HCT116 (cell line): ENCODE results near the gene ARTN. TPM values are rescaled to one million over a fixed set of nuclear protein-coding genes. Genes with fewer than 3 reads are reported as not detected.

ENCODE experiments used
- ATAC-seq: fragments of 200-7000 bp; cut with Tn5 transposase; 2 replicates; pipeline ENCODE4 v1.9.1; 2020; ENCODE audit warnings: mild to moderate bottlenecking, moderate library complexity
- BruUV-seq: library from RNA; stranded (reverse); fragments of 400-500 nt; replicated peaks from 2 replicates; lab custom pipeline; 2021; lab: Mats Ljungman, UMichigan
- CTCF ChIA-PET: fragments of 300-600 bp; sonication (Branson Sonifier 250); formaldehyde crosslinking; loops from one replicate; lab custom pipeline; 2021; ENCODE audit warnings: antibody characterized with exemption; lab: Charles Lee
- POLR2A ChIA-PET: fragments of 300-600, 350-600 bp; sonication (Branson Sonifier 250); formaldehyde crosslinking; loops from one replicate; lab custom pipeline; 2021; ENCODE audit warnings: antibody characterized with exemption; lab: Charles Lee
- RAD21 ChIA-PET, 2 experiments: fragments of 300-600 bp; sonication (Branson Sonifier 250); formaldehyde crosslinking; loops; one replicate each; lab custom pipeline; 2023; ENCODE audit warnings: low total read pairs in 2 of 2; ENCODE audit not compliant: uncharacterized antibody in 2 of 2, unreplicated experiment in 2 of 2, low non-redundant PET in 1 of 2; lab: Charles Lee
- DNase-seq: peaks from one replicate; pipeline ENCODE4 v3.0.0-alpha.2; 2010; ENCODE audit warnings: low read depth, low spot score
- H2AFZ ChIP-seq: fragments of 200-600 bp; shearing (Covaris generic), sonication (generic); 2 replicates; pipeline ENCODE4 v1.6.1; 2017; ENCODE audit warnings: low read depth, mixed run types, mixed read lengths, antibody characterized with exemption, low read length; ENCODE audit not compliant: poor library complexity, severe bottlenecking
- H3K27ac ChIP-seq: 2 replicates; pipeline ENCODE4 v1.5.1; 2012; ENCODE audit warnings: low read depth, low read length
- H3K27me3 ChIP-seq: fragments of 200-600 bp; sonication (generic); 2 replicates; pipeline ENCODE4 v1.6.1; 2016; ENCODE audit warnings: mixed run types, low read length, mixed read lengths; ENCODE audit not compliant: insufficient read depth
- H3K36me3 ChIP-seq, 2 experiments: fragments of 200-500 bp in 1 of 2; fragments of 200-600 bp in 1 of 2; sonication (Bioruptor generic) in 1 of 2; sonication (generic) in 1 of 2; 2 replicates each; pipeline versions ENCODE4 v1.5.1 to v1.6.1; 2014 to 2016; ENCODE audit warnings: low read length in 2 of 2, inconsistent platforms in 1 of 2, mixed read lengths in 1 of 2, mixed run types in 1 of 2; ENCODE audit not compliant: insufficient read depth in 2 of 2, control insufficient read depth in 1 of 2
- H3K4me1 ChIP-seq, 2 experiments: fragments of 200-600 bp in 1 of 2; sonication (generic) in 1 of 2; 2 replicates each; pipeline versions ENCODE4 v1.5.1 to v1.6.1; 2012 to 2017; ENCODE audit warnings: low read length in 2 of 2, inconsistent platforms in 1 of 2, mild to moderate bottlenecking in 1 of 2, mixed read lengths in 1 of 2, mixed run types in 1 of 2, moderate library complexity in 1 of 2; ENCODE audit not compliant: insufficient read depth in 2 of 2, control insufficient read depth in 1 of 2
- H3K4me2 ChIP-seq: fragments of 200-600 bp; sonication (generic); 2 replicates; pipeline ENCODE4 v1.6.1; 2017; ENCODE audit warnings: mixed run types, low read length, mixed read lengths
- H3K4me3 ChIP-seq, 2 experiments: fragments of 200-600 bp in 1 of 2; sonication (generic) in 1 of 2; replicated peaks in 1 of 2; 2 replicates each; pipeline ENCODE4 v1.5.1; 2011 to 2016; ENCODE audit warnings: low read length in 2 of 2, control low read depth in 1 of 2, low read depth in 1 of 2, mild to moderate bottlenecking in 1 of 2, mixed read lengths in 1 of 2, mixed run types in 1 of 2
- H3K79me2 ChIP-seq: fragments of 200-600 bp; sonication (generic); 2 replicates; pipeline ENCODE4 v1.6.1; 2017; ENCODE audit warnings: mild to moderate bottlenecking, mixed run types, low read length, moderate library complexity, mixed read lengths; ENCODE audit not compliant: insufficient read depth
- H3K9ac ChIP-seq: fragments of 200-600 bp; sonication (generic); 2 replicates; pipeline ENCODE4 v1.6.1; 2016; ENCODE audit warnings: low read length, mixed read lengths
- H3K9me2 ChIP-seq: fragments of 200-600 bp; sonication (generic), shearing (Covaris generic); 2 replicates; pipeline ENCODE4 v1.6.1; 2017; ENCODE audit warnings: mixed run types, mild to moderate bottlenecking, moderate library complexity; ENCODE audit not compliant: insufficient read depth
- H3K9me3 ChIP-seq, 2 experiments: fragments of 200-500 bp in 1 of 2; fragments of 200-600 bp in 1 of 2; sonication (Bioruptor generic) in 1 of 2; sonication (generic) in 1 of 2; 2 replicates each; pipeline ENCODE4 v1.6.1; 2014 to 2017; ENCODE audit warnings: low read length in 2 of 2, mixed read lengths in 2 of 2, inconsistent platforms in 1 of 2, low read depth in 1 of 2, mild to moderate bottlenecking in 1 of 2, mixed run types in 1 of 2, moderate library complexity in 1 of 2; ENCODE audit not compliant: control insufficient read depth in 1 of 2, insufficient read depth in 1 of 2
- H4K20me1 ChIP-seq: fragments of 200-600 bp; sonication (generic), shearing (Covaris generic); 2 replicates; pipeline ENCODE4 v1.6.1; 2017; ENCODE audit warnings: mixed run types, mild to moderate bottlenecking, moderate library complexity; ENCODE audit not compliant: insufficient read depth
- CBX3 ChIP-seq: IDR thresholded peaks from 2 replicates; pipeline ENCODE4 v1.6.1; 2012; ENCODE audit warnings: low read depth
- ELF1 ChIP-seq: IDR thresholded peaks from 2 replicates; pipeline ENCODE4 v1.6.1; 2012; ENCODE audit warnings: low read depth, borderline replicate concordance
- EZH2phosphoT487 ChIP-seq: fragments of 200-600 bp; IDR thresholded peaks from 2 replicates; pipeline ENCODE4 v1.6.1; 2018; ENCODE audit warnings: antibody characterized with exemption, borderline replicate concordance
- JUND ChIP-seq: IDR thresholded peaks from 2 replicates; pipeline ENCODE4 v1.6.1; 2012
- POLR2A ChIP-seq: IDR thresholded peaks from 2 replicates; pipeline ENCODE4 v1.7.0; 2011; ENCODE audit warnings: borderline replicate concordance; ENCODE audit not compliant: insufficient read depth, insufficient read length; ENCODE audit errors: extremely low read depth
- POLR2AphosphoS5 ChIP-seq: IDR thresholded peaks from 2 replicates; pipeline ENCODE4 v1.6.1; 2011; ENCODE audit warnings: mild to moderate bottlenecking, low read depth, low read length, moderate library complexity
- RAD21 ChIP-seq: IDR thresholded peaks from 2 replicates; pipeline ENCODE4 v1.6.1; 2012; ENCODE audit warnings: low read depth, mild to moderate bottlenecking
- SP1 ChIP-seq: IDR thresholded peaks from 2 replicates; pipeline ENCODE4 v1.6.1; 2012; ENCODE audit warnings: low read depth
- SRF ChIP-seq: IDR thresholded peaks from 2 replicates; pipeline ENCODE4 v1.6.1; 2012; ENCODE audit warnings: low read depth
- TCF7L2 ChIP-seq: IDR thresholded peaks from 2 replicates; pipeline ENCODE4 v1.7.0; 2011; ENCODE audit warnings: borderline replicate concordance, inconsistent platforms; ENCODE audit not compliant: insufficient read depth, insufficient read length; ENCODE audit errors: extremely low read depth
- YY1 ChIP-seq: IDR thresholded peaks from 2 replicates; pipeline ENCODE4 v1.6.1; 2011; ENCODE audit warnings: low read length, low read depth, moderate library complexity, mild to moderate bottlenecking; ENCODE audit not compliant: insufficient replicate concordance; ENCODE audit errors: extremely low read depth
- ZFX ChIP-seq: fragments of 450-650 bp; IDR thresholded peaks from 2 replicates; pipeline ENCODE4 v1.6.1; 2017
- ZNF274 ChIP-seq: fragments of 200-500 bp; sonication (Bioruptor generic); IDR thresholded peaks from 2 replicates; pipeline ENCODE4 v1.6.1; 2014; ENCODE audit warnings: mild to moderate bottlenecking, low read depth, low read length, inconsistent platforms
- intact Hi-C: fragments of 100-400 bp; cut with micrococcal nuclease; formaldehyde crosslinking; loops from 2 replicates; pipeline ENCODE4 v1.10.0; 2022
- total RNA-seq: library from RNA; stranded (reverse); gene quantifications from one replicate; pipeline ENCODE4 v1.2.1, GENCODE V29; 2021; ENCODE audit not compliant: unreplicated experiment
- TF ChIP-seq, protein P1 (sequence below), 3 experiments: fragments of 200-600 bp in 1 of 3; sonication (generic) in 1 of 3; IDR thresholded peaks in 2 of 3; conservative IDR thresholded peaks in 1 of 3; 2 replicates each; pipeline ENCODE4 v1.5.1; 2012 to 2017; ENCODE audit warnings: low read depth in 2 of 3, low read length in 2 of 3, antibody characterized with exemption in 1 of 3, borderline replicate concordance in 1 of 3, control low read depth in 1 of 3, mild to moderate bottlenecking in 1 of 3, mixed read lengths in 1 of 3, mixed run types in 1 of 3, moderate library complexity in 1 of 3; ENCODE audit not compliant: insufficient read depth in 1 of 3
- TF ChIP-seq, protein P2 (sequence below): IDR thresholded peaks from 2 replicates; pipeline ENCODE4 v1.6.1; 2012; ENCODE audit warnings: low read depth
- TF ChIP-seq, protein P3 (sequence below): IDR thresholded peaks from 2 replicates; pipeline ENCODE4 v1.6.1; 2012

The ARTN gene
- total RNA-seq, 1 experiment from 2014 or later: 36.4 TPM

DNA sequence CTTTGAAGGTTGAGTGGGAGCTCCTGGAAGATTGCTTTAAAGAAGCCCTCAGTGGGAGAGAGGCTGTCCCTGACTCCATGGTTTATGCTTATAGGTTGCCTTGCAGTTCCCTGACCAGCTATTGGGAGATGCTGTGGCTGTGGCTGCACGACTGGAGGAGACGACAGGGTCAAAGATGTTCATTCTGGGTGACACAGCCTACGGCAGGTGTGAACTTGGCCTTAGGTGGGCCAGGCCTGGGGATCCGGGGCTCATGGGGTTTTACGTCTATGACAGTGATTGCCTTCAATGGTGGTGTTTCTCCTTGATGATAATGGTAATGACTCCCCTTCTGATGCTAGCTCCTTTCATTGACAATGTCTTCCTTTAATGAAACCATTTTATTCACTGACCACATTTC, 36.9 kb downstream of the ARTN start:
- ChIA-PET CTCF (interaction anchor here (1.2 kb wide), 1 partner anchor 207 kb away, joined by 4 read pairs; no protein-coding TSS in a partner anchor), POLR2A (interaction anchor here (1.1 kb wide), 1 partner anchor 36 kb away, joined by 3 read pairs; no protein-coding TSS in a partner anchor), RAD21 (no interaction called here)
- Histone ChIP-seq H3K27me3 (no peaks in the 10 kb centered on the region), H2AFZ (no peak overlapping the region), H3K9ac (peak overlapping the region; percentile 85), H3K27ac (peak overlapping the region; percentile 60), H3K4me1 (peaks cover 10 to 32% of the 10 kb centered on the region in 2 experiments), H3K4me3 (peak overlapping the region; percentile 94 to 99), H3K36me3 (peaks cover 9 to 29% of the 10 kb centered on the region in 2 experiments; a peak in 3 of 4 replicates), H3K79me2 (peaks cover 25% of the 10 kb centered on the region), H4K20me1 (no peaks in the 10 kb centered on the region), H3K9me2 (no peaks in the 10 kb centered on the region), H3K9me3 (no peaks in the 10 kb centered on the region), H3K4me2 (peak overlapping the region; percentile 93)
- DNase-seq (no peak), ATAC-seq (no peak)
- TF ChIP-seq, protein P1, sequence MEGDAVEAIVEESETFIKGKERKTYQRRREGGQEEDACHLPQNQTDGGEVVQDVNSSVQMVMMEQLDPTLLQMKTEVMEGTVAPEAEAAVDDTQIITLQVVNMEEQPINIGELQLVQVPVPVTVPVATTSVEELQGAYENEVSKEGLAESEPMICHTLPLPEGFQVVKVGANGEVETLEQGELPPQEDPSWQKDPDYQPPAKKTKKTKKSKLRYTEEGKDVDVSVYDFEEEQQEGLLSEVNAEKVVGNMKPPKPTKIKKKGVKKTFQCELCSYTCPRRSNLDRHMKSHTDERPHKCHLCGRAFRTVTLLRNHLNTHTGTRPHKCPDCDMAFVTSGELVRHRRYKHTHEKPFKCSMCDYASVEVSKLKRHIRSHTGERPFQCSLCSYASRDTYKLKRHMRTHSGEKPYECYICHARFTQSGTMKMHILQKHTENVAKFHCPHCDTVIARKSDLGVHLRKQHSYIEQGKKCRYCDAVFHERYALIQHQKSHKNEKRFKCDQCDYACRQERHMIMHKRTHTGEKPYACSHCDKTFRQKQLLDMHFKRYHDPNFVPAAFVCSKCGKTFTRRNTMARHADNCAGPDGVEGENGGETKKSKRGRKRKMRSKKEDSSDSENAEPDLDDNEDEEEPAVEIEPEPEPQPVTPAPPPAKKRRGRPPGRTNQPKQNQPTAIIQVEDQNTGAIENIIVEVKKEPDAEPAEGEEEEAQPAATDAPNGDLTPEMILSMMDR (IDR thresholded peaks at IDR 0.05 in 2 of 3, conservative IDR thresholded peaks at IDR 0.05 in 1 of 3; ENCODE audit: borderline replicate concordance in 1 of 3, insufficient read depth in 1 of 3, low read depth in 2 of 3, low read length in 2 of 3): no peak
- TF ChIP-seq, protein P2, sequence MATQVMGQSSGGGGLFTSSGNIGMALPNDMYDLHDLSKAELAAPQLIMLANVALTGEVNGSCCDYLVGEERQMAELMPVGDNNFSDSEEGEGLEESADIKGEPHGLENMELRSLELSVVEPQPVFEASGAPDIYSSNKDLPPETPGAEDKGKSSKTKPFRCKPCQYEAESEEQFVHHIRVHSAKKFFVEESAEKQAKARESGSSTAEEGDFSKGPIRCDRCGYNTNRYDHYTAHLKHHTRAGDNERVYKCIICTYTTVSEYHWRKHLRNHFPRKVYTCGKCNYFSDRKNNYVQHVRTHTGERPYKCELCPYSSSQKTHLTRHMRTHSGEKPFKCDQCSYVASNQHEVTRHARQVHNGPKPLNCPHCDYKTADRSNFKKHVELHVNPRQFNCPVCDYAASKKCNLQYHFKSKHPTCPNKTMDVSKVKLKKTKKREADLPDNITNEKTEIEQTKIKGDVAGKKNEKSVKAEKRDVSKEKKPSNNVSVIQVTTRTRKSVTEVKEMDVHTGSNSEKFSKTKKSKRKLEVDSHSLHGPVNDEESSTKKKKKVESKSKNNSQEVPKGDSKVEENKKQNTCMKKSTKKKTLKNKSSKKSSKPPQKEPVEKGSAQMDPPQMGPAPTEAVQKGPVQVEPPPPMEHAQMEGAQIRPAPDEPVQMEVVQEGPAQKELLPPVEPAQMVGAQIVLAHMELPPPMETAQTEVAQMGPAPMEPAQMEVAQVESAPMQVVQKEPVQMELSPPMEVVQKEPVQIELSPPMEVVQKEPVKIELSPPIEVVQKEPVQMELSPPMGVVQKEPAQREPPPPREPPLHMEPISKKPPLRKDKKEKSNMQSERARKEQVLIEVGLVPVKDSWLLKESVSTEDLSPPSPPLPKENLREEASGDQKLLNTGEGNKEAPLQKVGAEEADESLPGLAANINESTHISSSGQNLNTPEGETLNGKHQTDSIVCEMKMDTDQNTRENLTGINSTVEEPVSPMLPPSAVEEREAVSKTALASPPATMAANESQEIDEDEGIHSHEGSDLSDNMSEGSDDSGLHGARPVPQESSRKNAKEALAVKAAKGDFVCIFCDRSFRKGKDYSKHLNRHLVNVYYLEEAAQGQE: no peak
- TF ChIP-seq SRF (no peak), EZH2phosphoT487 (no peak), CBX3 (no peak), ELF1 (no peak), POLR2AphosphoS5 (no peak), SP1 (no peak), ZFX (no peak), RAD21 (no peak), POLR2A (no peak), TCF7L2 (no peak), YY1 (no peak), JUND (no peak), ZNF274 (no peak)
- TF ChIP-seq, protein P3, sequence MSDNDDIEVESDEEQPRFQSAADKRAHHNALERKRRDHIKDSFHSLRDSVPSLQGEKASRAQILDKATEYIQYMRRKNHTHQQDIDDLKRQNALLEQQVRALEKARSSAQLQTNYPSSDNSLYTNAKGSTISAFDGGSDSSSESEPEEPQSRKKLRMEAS: no peak
- BruUV-seq: no TSS peak
- intact Hi-C loops: no loop called here
